ENCODE measurements around the gene NEMP1.
A peak's percentile ranks its signal among the peaks of the same experiment; 100 is the strongest.

NEMP1 gene

GRCh38 chr12:57009949-57010626 lies 68.5 kb downstream of the NEMP1 start:
- H3K4me3 ChIP-seq (ENCODE audit: low read length) = no peak overlapping the region
- no peak for TF ChIP-seq CTCF (conservative IDR thresholded peaks at IDR 0.05; ENCODE audit: low read depth, low read length)
- DNase-seq (ENCODE audit: low read depth) = no peak

GRCh38 chr12:57008178-57008577 lies 70.4 kb downstream of the NEMP1 start:
- DNase-seq (ENCODE audit: low read depth) = peak; percentile 20
- H3K4me3 ChIP-seq (ENCODE audit: low read length) = no peak overlapping the region
- peak; percentile 69 for TF ChIP-seq CTCF (conservative IDR thresholded peaks at IDR 0.05; ENCODE audit: low read depth, low read length)

GRCh38 chr12:57006809-57007475 lies 71.6 kb downstream of the NEMP1 start:
- no peak for TF ChIP-seq CTCF (conservative IDR thresholded peaks at IDR 0.05; ENCODE audit: low read depth, low read length)
- DNase-seq (ENCODE audit: low read depth) = no peak
- H3K4me3 ChIP-seq (ENCODE audit: low read length) = peak overlapping the region; percentile 38

- DNase-seq (ENCODE audit: low read depth) = no peak
- peak within 1 kb of the TSS; percentile 81 for H3K4me3 ChIP-seq (ENCODE audit: low read length)
- TF ChIP-seq CTCF (conservative IDR thresholded peaks at IDR 0.05; ENCODE audit: low read depth, low read length) = peak; percentile 42
These were observed 72.4 kb downstream of the NEMP1 start, which contains the start of gene ZBTB39 for GRCh38 chr12:57005980-57006808. ZBTB39 (minus strand) TSS chr12:57006546; CDS start chr12:57004917, 1,629 bp downstream.

Measured in retinal pigment epithelial cell (primary cell).